SK-N-SH treated with all-trans-retinoic acid at 6 μM for 48 hours (cell line): ENCODE data around the gene WWP2.

Source experiments
- ATAC-seq: fragments of 200-7000 bp; cut with Tn5 transposase; 3 replicates; pipeline ENCODE4 v1.9.1; 2020; ENCODE audit warnings: mild to moderate bottlenecking, moderate library complexity
- ARNTL ChIP-seq: fragments of 450-650 bp; formaldehyde crosslinking; IDR thresholded peaks from 2 replicates; pipeline ENCODE4 v1.5.0; 2020; ENCODE audit warnings: low read depth, mild to moderate bottlenecking, moderate library complexity, borderline replicate concordance
- BACH2 ChIP-seq: fragments of 250-450 bp; sonication (Bioruptor Pico); IDR thresholded peaks from 2 replicates; pipeline ENCODE4 v1.9.0; 2021; ENCODE audit warnings: mild to moderate bottlenecking, borderline replicate concordance
- CSDC2 ChIP-seq: fragments of 250-450 bp; sonication (Bioruptor Pico); IDR thresholded peaks from 2 replicates; pipeline ENCODE4 v1.5.0; 2020; ENCODE audit warnings: mild to moderate bottlenecking, moderate library complexity
- GLIS3 ChIP-seq: fragments of 250-450 bp; sonication (Bioruptor Pico); IDR thresholded peaks from 2 replicates; pipeline ENCODE4 v1.5.0; 2020; ENCODE audit warnings: mild to moderate bottlenecking, moderate library complexity
- ISL1 ChIP-seq: fragments of 250-450 bp; sonication (Bioruptor Pico); IDR thresholded peaks from 2 replicates; pipeline ENCODE4 v2.1.2; 2022; ENCODE audit warnings: mild to moderate bottlenecking, moderate library complexity
- OSR1 ChIP-seq: fragments of 250-450 bp; sonication (Bioruptor Pico); IDR thresholded peaks from 2 replicates; pipeline ENCODE4 v1.8.0; 2022; ENCODE audit warnings: moderate library complexity, mild to moderate bottlenecking, inconsistent platforms
- PPARA ChIP-seq: fragments of 250-450 bp; sonication (Bioruptor Pico); IDR thresholded peaks from 2 replicates; pipeline ENCODE4 v1.5.0; 2020; ENCODE audit warnings: mild to moderate bottlenecking, borderline replicate concordance
- RARB ChIP-seq: fragments of 250-450 bp; sonication (Bioruptor Pico); IDR thresholded peaks from 2 replicates; pipeline ENCODE4 v1.8.0; 2021; ENCODE audit warnings: mild to moderate bottlenecking, moderate library complexity
- SNAI2 ChIP-seq: fragments of 250-450 bp; sonication (Bioruptor Pico); IDR thresholded peaks from 2 replicates; pipeline ENCODE4 v1.5.0; 2020; ENCODE audit warnings: mild to moderate bottlenecking, moderate library complexity
- TCF4 ChIP-seq: fragments of 250-450 bp; sonication (Bioruptor Pico); IDR thresholded peaks from 2 replicates; pipeline ENCODE4 v1.8.0; 2021; ENCODE audit warnings: mild to moderate bottlenecking, moderate library complexity, borderline replicate concordance
- TOX ChIP-seq: fragments of 250-450 bp; sonication (Bioruptor Pico); IDR thresholded peaks from 2 replicates; pipeline ENCODE4 v1.8.0; 2021; ENCODE audit warnings: mild to moderate bottlenecking, moderate library complexity, borderline replicate concordance
- ZC3H10 ChIP-seq: fragments of 250-450 bp; sonication (Bioruptor Pico); IDR thresholded peaks from 2 replicates; pipeline ENCODE4 v1.5.1; 2021; ENCODE audit warnings: mild to moderate bottlenecking, moderate library complexity
- ZFP3 ChIP-seq: fragments of 250-450 bp; sonication (Bioruptor Pico); IDR thresholded peaks from 2 replicates; pipeline ENCODE4 v1.5.0; 2020; ENCODE audit warnings: mild to moderate bottlenecking, moderate library complexity
- ZFP30 ChIP-seq: fragments of 450-650 bp; formaldehyde crosslinking; IDR thresholded peaks from 2 replicates; pipeline ENCODE4 v1.5.0; 2022; ENCODE audit warnings: mild to moderate bottlenecking, moderate library complexity
- ZNF565 ChIP-seq: fragments of 450-650 bp; formaldehyde crosslinking; conservative IDR thresholded peaks from 2 replicates; pipeline ENCODE4 v1.5.0; 2020; ENCODE audit warnings: low read depth, mild to moderate bottlenecking, moderate library complexity
- ZNF70 ChIP-seq: fragments of 450-650 bp; formaldehyde crosslinking; IDR thresholded peaks from 2 replicates; pipeline ENCODE4 v1.5.0; 2020; ENCODE audit warnings: mild to moderate bottlenecking, moderate library complexity
- ZNF8 ChIP-seq: fragments of 450-650 bp; formaldehyde crosslinking; IDR thresholded peaks from 2 replicates; pipeline ENCODE4 v1.5.0; 2020; ENCODE audit warnings: mild to moderate bottlenecking, moderate library complexity
- TF ChIP-seq, protein P1 (sequence below): fragments of 250-450 bp; sonication (Bioruptor Pico); IDR thresholded peaks from 2 replicates; pipeline ENCODE4 v1.8.0; 2021; ENCODE audit warnings: low read depth, mild to moderate bottlenecking, moderate library complexity, borderline replicate concordance
- TF ChIP-seq, protein P2 (sequence below): fragments of 250-450 bp; sonication (Bioruptor Pico); IDR thresholded peaks from 2 replicates; pipeline ENCODE4 v1.5.1; 2021; ENCODE audit warnings: mild to moderate bottlenecking, moderate library complexity
- TF ChIP-seq, protein P3 (sequence below): fragments of 250-450 bp; sonication (Bioruptor Pico); IDR thresholded peaks from 2 replicates; pipeline ENCODE4 v1.5.1; 2020; ENCODE audit warnings: low read depth, mild to moderate bottlenecking, moderate library complexity
- TF ChIP-seq, protein P4 (sequence below): fragments of 250-450 bp; sonication (Bioruptor Pico); IDR thresholded peaks from 2 replicates; pipeline ENCODE4 v1.8.0; 2020; ENCODE audit warnings: mild to moderate bottlenecking, moderate library complexity, borderline replicate concordance

The WWP2 gene

DNA sequence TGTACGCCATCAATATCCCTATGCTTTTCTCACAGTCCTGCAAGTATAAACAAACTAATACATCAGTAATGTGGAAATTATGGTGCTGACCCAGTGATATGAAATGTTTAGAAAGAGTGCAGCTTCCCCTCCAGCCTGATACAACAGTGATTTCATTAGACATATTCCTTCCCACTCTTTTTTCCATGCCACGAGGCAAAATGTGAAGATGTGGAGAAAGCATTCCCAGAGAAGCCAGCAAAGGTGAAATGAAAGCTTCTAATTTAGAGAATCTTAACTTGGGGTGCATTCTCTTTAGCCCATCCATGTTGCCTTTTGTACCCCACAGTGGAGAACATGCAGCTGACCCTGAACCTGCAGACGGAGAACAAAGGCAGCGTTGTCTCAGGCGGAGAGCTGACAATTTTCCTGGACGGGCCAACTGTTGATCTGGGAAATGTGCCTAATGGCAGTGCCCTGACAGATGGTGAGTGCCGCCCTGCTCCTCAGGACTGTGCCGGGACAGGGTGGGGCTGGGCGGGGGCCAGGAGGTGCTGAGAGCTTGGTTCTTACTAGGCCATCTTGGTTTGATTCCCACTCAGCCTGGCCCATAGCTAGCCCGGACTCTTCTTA, 77.8 kb downstream of the WWP2 start:
- no peak for ATAC-seq
- TF ChIP-seq ZFP3 (CRISPR knock-in tag) (no peak), ZNF565 (CRISPR knock-in tag) (no peak)
- TF ChIP-seq, all 23 proteins: peak for 0

DNA sequence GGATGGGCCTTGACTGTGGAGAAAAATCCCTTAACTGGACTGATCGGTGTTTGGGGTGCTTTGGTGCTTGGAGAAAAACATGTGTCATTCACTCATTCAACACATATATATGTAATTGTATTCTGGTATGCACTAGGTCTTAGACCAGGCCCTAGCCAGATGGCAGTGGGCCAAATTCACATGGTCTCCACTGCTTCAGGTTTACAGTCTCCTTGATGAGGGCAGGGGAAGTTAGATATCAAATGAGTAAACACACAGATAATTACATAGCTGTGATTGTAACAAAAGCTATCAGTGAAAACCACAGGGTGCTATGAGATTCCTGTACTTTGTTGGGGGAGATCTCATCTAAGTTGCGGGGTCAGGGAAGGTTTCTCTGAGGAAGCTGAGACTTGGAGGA, 78.8 kb downstream of the WWP2 start:
- no peak for ATAC-seq
- TF ChIP-seq PPARA (no peak), ZNF8 (no peak), ZC3H10 (CRISPR knock-in tag) (no peak), CSDC2 (CRISPR knock-in tag) (no peak), OSR1 (no peak), SNAI2 (no peak), ZFP3 (CRISPR knock-in tag) (no peak), TOX (no peak), RARB (no peak), ZNF70 (CRISPR knock-in tag) (no peak), TCF4 (CRISPR knock-in tag) (no peak)
- TF ChIP-seq, protein P1, sequence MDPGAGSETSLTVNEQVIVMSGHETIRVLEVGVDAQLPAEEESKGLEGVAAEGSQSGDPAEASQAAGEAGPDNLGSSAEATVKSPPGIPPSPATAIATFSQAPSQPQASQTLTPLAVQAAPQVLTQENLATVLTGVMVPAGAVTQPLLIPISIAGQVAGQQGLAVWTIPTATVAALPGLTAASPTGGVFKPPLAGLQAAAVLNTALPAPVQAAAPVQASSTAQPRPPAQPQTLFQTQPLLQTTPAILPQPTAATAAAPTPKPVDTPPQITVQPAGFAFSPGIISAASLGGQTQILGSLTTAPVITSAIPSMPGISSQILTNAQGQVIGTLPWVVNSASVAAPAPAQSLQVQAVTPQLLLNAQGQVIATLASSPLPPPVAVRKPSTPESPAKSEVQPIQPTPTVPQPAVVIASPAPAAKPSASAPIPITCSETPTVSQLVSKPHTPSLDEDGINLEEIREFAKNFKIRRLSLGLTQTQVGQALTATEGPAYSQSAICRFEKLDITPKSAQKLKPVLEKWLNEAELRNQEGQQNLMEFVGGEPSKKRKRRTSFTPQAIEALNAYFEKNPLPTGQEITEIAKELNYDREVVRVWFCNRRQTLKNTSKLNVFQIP, result no peak
- TF ChIP-seq, protein P2, sequence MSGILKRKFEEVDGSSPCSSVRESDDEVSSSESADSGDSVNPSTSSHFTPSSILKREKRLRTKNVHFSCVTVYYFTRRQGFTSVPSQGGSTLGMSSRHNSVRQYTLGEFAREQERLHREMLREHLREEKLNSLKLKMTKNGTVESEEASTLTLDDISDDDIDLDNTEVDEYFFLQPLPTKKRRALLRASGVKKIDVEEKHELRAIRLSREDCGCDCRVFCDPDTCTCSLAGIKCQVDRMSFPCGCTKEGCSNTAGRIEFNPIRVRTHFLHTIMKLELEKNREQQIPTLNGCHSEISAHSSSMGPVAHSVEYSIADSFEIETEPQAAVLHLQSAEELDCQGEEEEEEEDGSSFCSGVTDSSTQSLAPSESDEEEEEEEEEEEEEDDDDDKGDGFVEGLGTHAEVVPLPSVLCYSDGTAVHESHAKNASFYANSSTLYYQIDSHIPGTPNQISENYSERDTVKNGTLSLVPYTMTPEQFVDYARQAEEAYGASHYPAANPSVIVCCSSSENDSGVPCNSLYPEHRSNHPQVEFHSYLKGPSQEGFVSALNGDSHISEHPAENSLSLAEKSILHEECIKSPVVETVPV (CRISPR knock-in tag), result no peak
- TF ChIP-seq, protein P3, sequence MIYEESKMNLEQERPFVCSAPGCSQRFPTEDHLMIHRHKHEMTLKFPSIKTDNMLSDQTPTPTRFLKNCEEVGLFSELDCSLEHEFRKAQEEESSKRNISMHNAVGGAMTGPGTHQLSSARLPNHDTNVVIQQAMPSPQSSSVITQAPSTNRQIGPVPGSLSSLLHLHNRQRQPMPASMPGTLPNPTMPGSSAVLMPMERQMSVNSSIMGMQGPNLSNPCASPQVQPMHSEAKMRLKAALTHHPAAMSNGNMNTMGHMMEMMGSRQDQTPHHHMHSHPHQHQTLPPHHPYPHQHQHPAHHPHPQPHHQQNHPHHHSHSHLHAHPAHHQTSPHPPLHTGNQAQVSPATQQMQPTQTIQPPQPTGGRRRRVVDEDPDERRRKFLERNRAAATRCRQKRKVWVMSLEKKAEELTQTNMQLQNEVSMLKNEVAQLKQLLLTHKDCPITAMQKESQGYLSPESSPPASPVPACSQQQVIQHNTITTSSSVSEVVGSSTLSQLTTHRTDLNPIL, result no peak

DNA sequence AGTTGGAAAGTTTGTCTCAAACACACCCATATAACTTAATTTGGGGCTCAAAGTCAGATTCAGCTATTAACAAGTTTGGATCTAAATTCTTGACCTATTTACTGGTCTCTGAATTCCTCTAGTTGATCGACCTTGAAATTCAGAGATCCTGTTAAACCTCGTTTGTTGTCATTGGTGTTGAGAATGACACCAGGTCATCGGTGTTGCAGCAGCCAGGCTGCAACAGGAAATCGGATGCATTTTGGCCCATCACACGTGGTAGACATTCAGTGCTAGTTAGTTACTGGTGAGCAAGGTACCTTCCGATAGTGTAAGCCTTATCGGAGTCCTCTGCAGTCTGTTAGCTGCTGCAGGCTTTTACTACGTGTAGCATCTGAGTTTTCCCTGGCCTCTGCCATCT, 82.3 kb downstream of the WWP2 start:
- ATAC-seq, result no peak
- TF ChIP-seq, protein P4, sequence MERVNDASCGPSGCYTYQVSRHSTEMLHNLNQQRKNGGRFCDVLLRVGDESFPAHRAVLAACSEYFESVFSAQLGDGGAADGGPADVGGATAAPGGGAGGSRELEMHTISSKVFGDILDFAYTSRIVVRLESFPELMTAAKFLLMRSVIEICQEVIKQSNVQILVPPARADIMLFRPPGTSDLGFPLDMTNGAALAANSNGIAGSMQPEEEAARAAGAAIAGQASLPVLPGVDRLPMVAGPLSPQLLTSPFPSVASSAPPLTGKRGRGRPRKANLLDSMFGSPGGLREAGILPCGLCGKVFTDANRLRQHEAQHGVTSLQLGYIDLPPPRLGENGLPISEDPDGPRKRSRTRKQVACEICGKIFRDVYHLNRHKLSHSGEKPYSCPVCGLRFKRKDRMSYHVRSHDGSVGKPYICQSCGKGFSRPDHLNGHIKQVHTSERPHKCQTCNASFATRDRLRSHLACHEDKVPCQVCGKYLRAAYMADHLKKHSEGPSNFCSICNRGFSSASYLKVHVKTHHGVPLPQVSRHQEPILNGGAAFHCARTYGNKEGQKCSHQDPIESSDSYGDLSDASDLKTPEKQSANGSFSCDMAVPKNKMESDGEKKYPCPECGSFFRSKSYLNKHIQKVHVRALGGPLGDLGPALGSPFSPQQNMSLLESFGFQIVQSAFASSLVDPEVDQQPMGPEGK (CRISPR knock-in tag), result no peak
- TF ChIP-seq ZNF8, result no peak
- no peak for TF ChIP-seq ZNF565 (CRISPR knock-in tag)
- TF ChIP-seq, protein P1, result no peak
- no peak for TF ChIP-seq ARNTL
- no peak for TF ChIP-seq BACH2 (CRISPR knock-in tag)
- no peak for TF ChIP-seq ISL1 (CRISPR knock-in tag)
- no peak for TF ChIP-seq SNAI2
- no peak for TF ChIP-seq GLIS3 (CRISPR knock-in tag)
- no peak for TF ChIP-seq OSR1
- no peak for TF ChIP-seq PPARA
- no peak for TF ChIP-seq TOX
- TF ChIP-seq TCF4 (CRISPR knock-in tag), result no peak
- no peak for TF ChIP-seq ZFP3 (CRISPR knock-in tag)
- TF ChIP-seq CSDC2 (CRISPR knock-in tag), result no peak
- no peak for TF ChIP-seq RARB
- no peak for TF ChIP-seq ZFP30
- no peak for TF ChIP-seq ZNF70 (CRISPR knock-in tag)
- TF ChIP-seq, all 23 proteins: peak for 0

DNA sequence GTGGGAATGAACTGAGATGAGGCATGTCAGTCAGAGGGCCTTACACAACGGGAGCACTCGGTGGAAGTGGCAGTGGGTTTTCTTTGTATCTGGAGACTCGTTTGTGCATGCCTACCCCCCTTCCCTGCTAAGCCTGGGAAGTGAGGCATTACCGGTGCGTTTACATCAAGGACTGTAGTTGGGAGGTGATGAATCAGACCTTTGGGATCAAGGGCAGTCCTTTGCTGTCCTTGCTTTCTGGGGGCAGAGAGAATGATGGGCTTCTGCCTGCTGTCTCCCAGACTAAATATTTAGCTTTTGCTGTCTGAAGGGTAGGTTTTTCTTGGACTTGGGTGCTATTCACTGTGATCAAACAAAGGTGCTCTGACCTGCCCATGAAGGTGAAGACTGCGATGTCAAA, 83.0 kb downstream of the WWP2 start:
- no peak for ATAC-seq
- TF ChIP-seq ZFP30 (no peak), RARB (no peak), BACH2 (CRISPR knock-in tag) (no peak), GLIS3 (CRISPR knock-in tag) (no peak), ZNF565 (CRISPR knock-in tag) (no peak), TOX (no peak)
